ENCODE measurements around the gene FAAP20. TPM values are rescaled to one million over a fixed set of nuclear protein-coding genes. Genes with fewer than 3 reads are reported as not detected.

FAAP20 gene
- total RNA-seq, 1 experiment from 2014 or later = 119 TPM

GRCh38 chr1:2228694-2229036 is 34.1 kb upstream of the FAAP20 start:
- peak overlapping the region; percentile 40 for H3K9ac ChIP-seq (ENCODE audit: extremely low read depth, insufficient read length, low read length)

More at GRCh38 chr1:2228694-2229036, 34.1 kb upstream of the FAAP20 start:
- Histone ChIP-seq H4K5ac (ENCODE audit: insufficient read length, low read depth, low read length) (no peak overlapping the region), H3K27ac (ENCODE audit: insufficient read length, low read depth, low read length) (no peak overlapping the region), H3K4me1 (ENCODE audit: insufficient read depth, low read length) (no peaks in the 10 kb centered on the region; the same call in 1 of the 2 replicates), H3K79me1 (ENCODE audit: insufficient read depth, low read depth, low read length, poor library complexity, severe bottlenecking) (peaks cover 11% of the 10 kb centered on the region), H2AK5ac (ENCODE audit: insufficient read length, low read length) (no peak overlapping the region), H4K91ac (ENCODE audit: insufficient read length, low read depth, low read length) (no peak overlapping the region), H2BK20ac (ENCODE audit: low read depth, low read length, poor library complexity, severe bottlenecking) (no peak overlapping the region), H3K23ac (ENCODE audit: insufficient read length, low read depth, low read length) (no peak overlapping the region), H2AFZ (ENCODE audit: low read length) (no peak overlapping the region), H2BK5ac (ENCODE audit: insufficient read length, low read length) (no peak overlapping the region), H4K20me1 (ENCODE audit: control insufficient read depth, insufficient read depth, insufficient read length) (no peaks in the 10 kb centered on the region), H3K4me2 (ENCODE audit: insufficient read depth, insufficient read length, low read length) (peak overlapping the region; percentile 65), H2BK12ac (ENCODE audit: insufficient read length, low read depth, low read length) (no peak overlapping the region), H3K18ac (ENCODE audit: insufficient read length, low read depth, low read length) (peak overlapping the region; percentile 22), H2BK15ac (ENCODE audit: low read depth, low read length) (no peak overlapping the region), H3K56ac (ENCODE audit: insufficient read length, low read depth, low read length) (no peak overlapping the region), H3K27me3 (ENCODE audit: insufficient read depth, low read length) (no peaks in the 10 kb centered on the region), H3T11ph (ENCODE audit: low read length) (no peak overlapping the region), H3K4ac (ENCODE audit: low read depth, low read length) (no peak overlapping the region), H3K14ac (ENCODE audit: insufficient read depth, low read length) (peak overlapping the region; percentile 55; the same call in 1 of the 2 replicates), H3K9me3 (ENCODE audit: control insufficient read depth, low read depth, low read length) (no peaks in the 10 kb centered on the region), H3K23me2 (ENCODE audit: insufficient read length, low read depth, low read length, poor library complexity, severe bottlenecking) (peaks cover 32% of the 10 kb centered on the region), H2BK120ac (ENCODE audit: low read depth, low read length, poor library complexity, severe bottlenecking) (no peak overlapping the region), H4K8ac (replicated peaks; ENCODE audit: insufficient read length, low read depth, low read length) (no peak overlapping the region), H3K79me2 (ENCODE audit: insufficient read depth, low read length) (peaks cover 49% of the 10 kb centered on the region; the same call in 1 of the 2 replicates)
- TF ChIP-seq, protein P1, sequence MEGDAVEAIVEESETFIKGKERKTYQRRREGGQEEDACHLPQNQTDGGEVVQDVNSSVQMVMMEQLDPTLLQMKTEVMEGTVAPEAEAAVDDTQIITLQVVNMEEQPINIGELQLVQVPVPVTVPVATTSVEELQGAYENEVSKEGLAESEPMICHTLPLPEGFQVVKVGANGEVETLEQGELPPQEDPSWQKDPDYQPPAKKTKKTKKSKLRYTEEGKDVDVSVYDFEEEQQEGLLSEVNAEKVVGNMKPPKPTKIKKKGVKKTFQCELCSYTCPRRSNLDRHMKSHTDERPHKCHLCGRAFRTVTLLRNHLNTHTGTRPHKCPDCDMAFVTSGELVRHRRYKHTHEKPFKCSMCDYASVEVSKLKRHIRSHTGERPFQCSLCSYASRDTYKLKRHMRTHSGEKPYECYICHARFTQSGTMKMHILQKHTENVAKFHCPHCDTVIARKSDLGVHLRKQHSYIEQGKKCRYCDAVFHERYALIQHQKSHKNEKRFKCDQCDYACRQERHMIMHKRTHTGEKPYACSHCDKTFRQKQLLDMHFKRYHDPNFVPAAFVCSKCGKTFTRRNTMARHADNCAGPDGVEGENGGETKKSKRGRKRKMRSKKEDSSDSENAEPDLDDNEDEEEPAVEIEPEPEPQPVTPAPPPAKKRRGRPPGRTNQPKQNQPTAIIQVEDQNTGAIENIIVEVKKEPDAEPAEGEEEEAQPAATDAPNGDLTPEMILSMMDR (conservative IDR thresholded peaks at IDR 0.05) = no peak
- H3K9me3 Mint-ChIP-seq = no peaks in the 10 kb centered on the region; a peak in 1 of 5 replicates
- H3K27me3 Mint-ChIP-seq (ENCODE audit: low read depth) = peaks cover 3% of the 10 kb centered on the region; the same call in 1 of the 2 replicates
- DNase-seq = no peak
- H3K36me3 Mint-ChIP-seq (ENCODE audit: insufficient read depth in 1 of 3, low read depth in 3 of 3) = peaks cover 6 to 22% (median 10%) of the 10 kb centered on the region in 3 experiments; a peak in 5 of 7 replicates
- peak overlapping the region; percentile 96 to 97 for H3K4me3 Mint-ChIP-seq
- peaks cover 31 to 36% of the 10 kb centered on the region in 2 experiments for H3K4me1 Mint-ChIP-seq
- H3K27ac Mint-ChIP-seq = peak overlapping the region in 1 of 3 experiments; percentile 97; a peak in 2 of 7 replicates
- no CpG with 5 or more reads among the region's 50 CpGs for WGBS (ENCODE audit: extremely low coverage, insufficient read length, low lambda C conversion rate)

Measured in H9 (cell line).